Suppressor macrophage treated with lipopolysaccharide for 1 hour (primary cell): ENCODE results near the gene MRPS25.
A peak's percentile ranks its signal among the peaks of the same experiment; 100 is the strongest.

Experiments used
- DNase-seq, 3 donors: peaks; one replicate each; pipeline ENCODE4 v3.0.0-alpha.2; 2020 to 2022

The MRPS25 gene

DNA sequence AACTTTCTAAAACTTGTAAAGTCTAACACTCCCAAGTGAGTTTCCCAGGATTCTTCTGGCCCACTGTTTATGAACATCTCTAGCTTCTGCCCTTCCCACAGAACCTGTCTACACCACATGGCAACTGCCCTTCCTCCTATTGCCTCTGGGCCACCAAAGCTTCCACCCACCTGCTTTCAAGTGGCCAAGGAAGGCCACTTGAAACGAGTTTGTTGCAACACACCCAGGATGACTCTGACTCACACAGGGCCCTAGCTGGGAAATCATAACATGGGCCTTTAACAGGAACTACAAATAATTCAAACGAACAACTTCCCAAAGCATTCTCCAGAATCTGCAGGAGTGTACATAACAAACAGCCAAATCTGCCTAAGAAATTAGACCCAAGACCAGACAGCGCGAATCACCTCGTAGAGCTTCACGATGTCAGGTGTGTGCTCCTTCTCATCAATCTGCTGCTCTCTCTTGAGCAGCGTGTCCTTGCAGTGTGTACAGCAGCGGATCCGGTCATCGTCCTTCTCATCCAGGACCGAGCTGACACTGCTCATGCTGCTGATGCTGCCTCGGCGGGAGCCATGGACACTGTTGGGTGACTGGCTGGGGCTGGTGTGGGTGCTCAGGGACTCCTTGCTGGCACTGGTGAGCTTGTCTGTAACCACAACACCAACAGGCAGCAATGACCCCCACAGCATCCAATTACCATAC is 17.0 kb upstream of the MRPS25 start:
- DNase-seq = peak; percentile 88 to 92 (median 90)

DNA sequence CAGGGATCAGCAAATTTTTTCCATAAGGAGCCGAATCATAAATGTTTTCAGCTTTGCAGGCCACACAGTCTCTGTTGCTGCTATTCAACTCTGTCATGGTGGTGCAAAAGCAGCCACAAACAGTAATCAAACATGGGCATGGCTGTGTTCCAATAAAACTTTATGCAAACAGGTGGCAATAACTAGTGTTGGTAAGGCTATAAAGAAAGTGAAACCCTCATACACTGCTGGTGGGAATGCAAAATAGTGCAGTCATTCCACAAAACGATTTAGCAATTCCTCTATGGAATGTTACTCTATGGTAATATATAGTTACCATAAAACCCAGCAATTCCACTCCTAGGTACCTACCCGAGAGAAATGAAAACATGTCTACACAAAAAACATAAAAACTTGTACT is 14.0 kb upstream of the MRPS25 start:
- DNase-seq = no peak

DNA sequence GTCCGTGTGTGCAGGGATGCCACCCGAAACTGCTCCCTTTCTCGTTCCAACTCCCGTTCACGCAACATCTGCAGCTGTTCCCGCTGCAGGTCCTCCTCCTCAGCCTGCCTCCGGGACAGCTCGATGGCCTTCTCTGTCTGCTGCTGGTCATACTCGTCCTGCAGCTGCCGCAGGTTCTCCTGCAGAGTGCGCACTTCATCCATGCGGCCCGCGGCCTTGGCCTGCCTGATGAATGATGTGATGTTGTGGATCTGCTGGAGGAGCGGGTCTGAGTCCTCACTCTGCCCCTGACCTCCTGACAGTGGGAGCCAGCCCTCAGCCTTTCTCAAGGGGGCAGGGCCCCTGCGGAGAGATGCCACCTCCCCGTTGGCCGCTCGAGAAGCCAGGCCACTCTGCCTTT is 9.4 kb upstream of the MRPS25 start:
- DNase-seq = no peak

DNA sequence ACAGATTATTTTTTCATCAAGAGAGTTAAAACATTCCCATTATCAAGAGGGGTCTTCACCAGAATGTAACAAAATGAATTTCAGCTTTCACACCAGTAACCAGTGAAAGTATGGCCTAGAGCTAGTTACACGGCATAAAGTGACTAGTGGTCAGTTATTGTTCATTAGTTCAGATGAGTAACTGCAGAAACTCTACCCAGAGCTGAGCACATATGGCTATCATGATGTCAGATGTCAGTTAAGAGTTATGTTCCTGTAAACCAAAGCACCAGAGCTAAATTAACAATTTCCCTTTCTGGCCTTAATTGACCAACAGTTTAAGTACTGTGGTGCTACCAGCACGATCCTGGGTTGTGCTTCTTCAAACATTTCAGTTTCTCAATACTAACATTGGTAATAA is 6.6 kb upstream of the MRPS25 start:
- DNase-seq = no peak

DNA sequence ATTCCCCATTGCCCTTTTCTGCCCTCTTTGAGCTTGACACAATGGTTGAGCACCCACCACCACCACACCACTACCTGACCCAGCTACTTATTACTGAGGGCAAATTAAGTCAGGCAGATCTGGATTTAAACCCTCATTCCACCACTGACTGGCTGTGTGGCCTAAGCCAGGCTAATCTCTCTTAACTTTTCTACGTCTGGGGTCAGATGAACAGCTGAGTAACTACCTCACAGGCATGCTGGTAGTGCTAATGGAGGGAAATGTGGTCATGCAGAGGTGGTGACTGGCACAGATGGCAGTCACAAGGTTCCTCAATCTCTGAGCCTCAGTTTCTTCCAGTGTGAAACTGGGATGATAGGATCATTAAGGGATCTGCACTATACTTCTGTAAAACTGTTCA is 4.3 kb upstream of the MRPS25 start:
- DNase-seq = no peak

DNA sequence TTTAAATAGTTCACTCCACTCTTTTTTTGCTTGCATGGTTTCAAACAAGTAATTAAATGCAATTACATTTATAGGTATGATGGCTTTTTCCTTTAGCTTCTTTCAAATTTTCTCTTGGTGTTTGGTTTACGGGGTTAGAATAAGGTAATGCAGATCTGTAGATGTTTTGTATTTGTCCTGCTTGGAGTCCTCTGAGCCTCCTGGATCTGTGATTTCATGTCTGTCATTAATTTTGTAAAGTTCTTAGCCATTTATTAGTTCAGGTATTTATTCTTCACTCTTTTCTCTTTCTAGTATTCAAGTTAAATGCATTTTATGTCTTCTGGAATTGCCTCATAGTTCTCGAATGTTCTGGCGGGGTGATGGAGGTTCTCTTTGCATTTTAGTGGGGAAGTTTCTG is 1.4 kb upstream of the MRPS25 start:
- no peak for DNase-seq

DNA sequence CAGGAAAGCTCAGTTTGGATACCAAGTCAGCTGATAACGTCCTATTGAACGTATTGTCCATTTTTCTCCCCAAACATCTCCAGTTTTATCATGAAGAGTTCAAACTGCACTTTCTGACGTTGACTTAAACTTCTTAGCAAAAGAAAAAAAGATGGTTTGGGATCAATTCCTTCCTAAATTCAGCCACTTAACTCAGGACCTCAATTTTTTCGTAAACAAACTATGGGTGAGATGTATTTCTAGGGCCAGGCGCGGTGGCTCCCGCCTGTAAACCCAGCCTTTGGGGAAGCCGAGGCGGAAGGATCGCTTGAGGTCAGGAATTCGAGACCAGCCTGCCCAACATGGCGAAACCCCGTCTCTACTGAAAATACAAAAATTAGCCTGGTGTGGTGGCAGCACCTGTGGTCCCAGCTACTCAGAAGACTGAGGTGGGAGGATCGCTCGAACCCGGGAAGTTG is 464 bp upstream of the MRPS25 start:
- no peak for DNase-seq

DNA sequence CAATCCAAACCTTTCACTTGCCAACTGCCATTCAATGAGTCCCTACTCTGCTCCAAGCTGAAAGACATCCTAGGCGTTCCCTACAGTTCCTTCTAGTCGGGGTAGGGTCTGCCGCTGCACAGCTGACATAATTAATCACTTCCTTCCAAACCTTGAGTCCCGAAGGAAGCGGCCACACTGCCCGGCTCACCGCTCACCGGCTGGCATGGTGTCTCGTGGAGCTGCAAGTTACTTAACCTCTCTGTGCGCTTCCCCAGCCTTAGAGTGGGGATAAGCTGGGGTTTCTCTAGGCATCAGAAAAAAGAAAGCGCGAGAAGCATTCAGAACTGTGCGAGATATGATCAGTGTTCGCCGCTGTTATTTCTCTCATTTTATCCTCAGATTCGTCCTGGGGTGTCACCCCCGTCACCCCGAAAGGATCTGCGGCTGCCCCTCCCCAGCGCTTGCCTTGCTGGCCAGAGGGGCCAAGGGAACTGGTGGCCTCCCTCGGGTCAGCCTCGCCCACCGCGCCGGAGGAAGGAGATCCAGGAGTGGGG is 748 bp downstream of the MRPS25 start:
- peak; percentile 43 to 59 (median 55) for DNase-seq

DNA sequence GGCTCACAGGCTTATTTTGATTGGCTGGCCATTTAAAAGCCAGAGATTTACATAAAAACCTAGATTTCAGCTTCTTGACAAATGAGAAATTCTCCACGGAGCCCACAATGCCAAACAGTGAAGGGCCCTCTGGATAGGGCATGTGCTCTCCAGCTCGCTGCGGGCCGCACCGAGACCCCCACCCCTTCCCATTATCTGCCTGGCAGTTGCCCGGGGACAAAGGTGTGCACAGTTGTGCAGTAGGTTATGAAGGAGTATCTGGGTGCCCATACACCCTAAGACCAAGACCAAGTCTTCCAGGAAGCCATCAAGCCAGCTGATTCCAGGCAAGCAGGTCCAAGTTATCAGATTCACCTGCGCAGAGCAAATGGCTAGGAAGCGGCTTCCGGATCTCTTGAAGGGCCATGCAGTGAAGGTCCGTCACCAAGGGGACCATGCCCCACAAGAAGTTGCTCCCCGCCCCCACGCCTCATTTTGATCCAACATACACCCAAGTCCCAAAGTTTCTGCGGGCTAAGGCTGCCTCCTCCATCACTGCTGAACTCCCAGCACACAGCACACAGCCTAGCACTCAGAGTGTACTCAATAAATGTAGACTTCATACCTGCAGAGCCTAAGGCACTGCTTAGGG is 1.3 kb downstream of the MRPS25 start:
- DNase-seq = no peak

DNA sequence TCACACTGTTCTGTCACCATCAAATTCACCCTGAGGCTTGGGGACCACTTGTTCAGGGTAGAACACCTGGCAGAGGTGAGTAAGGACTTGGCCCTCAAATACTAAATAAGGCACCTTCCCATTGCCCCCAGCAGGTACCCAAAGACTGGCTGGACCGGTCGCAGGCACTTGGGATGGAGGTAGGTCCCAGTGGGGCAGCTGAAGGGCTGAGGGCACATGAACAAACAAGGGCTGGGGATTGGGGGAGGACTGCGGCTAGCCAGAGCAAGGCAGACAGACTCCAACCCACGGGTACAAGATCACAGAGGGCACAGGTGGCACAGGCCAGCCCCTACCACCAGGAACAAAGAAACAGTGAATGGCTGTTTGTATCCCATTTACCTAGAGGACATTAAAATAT is 1.9 kb downstream of the MRPS25 start:
- DNase-seq = no peak

DNA sequence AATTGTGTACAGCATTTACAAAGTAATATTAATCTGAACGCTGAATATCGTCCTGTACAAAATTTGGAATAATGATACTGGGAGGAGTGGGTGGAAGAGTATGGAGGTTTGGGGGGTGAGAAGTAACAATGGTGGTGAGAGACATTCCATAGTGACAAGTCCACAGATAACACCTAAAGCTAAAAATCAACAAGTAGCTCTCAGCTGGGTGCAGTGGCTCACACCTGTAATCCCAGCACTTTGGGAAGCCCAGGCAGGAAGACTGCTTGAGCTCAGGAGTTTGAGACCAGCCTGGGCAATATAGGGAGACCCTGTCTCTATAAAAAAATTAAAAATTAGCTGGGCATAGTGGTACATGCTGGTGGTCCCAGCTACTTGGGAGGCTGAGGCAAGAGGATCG is 5.1 kb downstream of the MRPS25 start:
- DNase-seq = no peak

DNA sequence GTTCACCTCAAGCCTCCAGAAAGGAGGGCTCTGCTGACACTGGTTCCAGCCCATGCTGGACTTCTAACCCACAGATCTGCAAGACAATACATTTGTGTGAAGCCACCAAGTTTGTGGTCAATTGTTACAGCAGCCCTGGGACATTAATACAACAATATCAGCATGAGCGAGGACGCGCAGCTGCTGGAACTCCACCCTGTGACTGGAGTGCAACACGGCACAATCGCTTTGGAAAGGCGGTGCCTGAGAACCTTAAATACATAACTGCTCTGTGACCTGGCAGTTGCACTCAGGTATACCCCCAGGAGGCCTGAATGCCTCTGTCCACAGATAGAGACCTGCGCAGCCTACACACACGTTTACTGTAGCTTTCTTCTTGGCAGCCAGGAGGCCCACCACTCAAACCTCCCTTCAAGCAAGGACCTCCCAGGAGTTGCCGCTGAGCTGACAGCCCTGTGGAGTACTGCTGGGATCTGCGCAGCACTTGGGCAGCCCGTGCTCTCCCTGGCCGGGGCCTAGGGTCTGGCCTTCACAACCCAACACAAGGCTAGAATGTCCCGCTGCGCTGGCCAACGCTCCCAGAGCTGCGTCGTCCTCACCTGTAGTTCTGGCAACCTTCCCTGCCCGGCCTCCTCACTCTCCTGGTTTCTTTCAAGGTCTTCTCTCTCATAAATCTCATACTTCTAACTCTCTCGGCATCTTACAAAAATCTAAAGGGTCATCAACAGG is 8.3 kb downstream of the MRPS25 start:
- no peak for DNase-seq

DNA sequence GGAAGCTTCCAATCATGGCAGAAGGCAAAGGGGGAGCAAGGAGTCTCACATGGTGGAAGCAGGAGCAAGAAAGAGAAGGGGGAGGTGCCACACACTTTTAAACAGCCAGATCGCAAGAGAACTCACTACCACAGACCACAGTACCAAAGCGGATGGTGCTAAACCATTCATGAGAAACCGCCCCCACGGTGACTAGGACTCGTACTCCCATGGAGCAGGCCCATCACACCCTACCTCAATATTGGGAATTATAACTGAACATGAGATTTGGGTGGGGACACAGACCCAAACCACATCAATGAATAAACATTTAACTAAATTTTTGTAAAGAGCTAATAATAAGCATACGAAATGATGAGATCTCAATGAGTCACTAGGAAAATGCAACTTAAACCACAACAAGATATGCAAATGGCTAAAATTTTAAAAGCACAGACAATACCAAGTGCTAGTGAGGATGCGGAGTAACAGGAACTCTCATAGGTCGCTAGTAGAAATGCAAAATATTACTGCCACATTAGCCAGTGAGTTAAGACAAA is 10.0 kb downstream of the MRPS25 start:
- DNase-seq = peak in 1 of 3 donors; percentile 6

DNA sequence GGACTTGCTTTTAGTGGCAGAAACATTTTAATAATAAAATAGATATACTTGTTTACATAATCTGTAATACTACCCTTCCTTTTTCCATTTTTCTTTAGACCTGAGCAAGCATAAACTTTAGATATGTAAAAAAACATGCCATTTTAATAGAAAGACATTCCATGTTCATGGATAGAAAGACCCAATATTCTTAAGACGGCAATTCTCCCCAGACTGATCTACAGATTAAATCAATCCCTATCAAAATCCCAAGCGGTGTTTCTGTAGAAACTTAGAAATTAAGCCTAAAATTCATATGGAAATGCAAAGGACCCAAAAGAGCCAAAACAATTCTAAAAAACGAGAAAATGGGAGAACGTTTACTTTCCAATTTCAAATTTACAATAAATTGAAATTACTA is 11.6 kb downstream of the MRPS25 start:
- DNase-seq = no peak

DNA sequence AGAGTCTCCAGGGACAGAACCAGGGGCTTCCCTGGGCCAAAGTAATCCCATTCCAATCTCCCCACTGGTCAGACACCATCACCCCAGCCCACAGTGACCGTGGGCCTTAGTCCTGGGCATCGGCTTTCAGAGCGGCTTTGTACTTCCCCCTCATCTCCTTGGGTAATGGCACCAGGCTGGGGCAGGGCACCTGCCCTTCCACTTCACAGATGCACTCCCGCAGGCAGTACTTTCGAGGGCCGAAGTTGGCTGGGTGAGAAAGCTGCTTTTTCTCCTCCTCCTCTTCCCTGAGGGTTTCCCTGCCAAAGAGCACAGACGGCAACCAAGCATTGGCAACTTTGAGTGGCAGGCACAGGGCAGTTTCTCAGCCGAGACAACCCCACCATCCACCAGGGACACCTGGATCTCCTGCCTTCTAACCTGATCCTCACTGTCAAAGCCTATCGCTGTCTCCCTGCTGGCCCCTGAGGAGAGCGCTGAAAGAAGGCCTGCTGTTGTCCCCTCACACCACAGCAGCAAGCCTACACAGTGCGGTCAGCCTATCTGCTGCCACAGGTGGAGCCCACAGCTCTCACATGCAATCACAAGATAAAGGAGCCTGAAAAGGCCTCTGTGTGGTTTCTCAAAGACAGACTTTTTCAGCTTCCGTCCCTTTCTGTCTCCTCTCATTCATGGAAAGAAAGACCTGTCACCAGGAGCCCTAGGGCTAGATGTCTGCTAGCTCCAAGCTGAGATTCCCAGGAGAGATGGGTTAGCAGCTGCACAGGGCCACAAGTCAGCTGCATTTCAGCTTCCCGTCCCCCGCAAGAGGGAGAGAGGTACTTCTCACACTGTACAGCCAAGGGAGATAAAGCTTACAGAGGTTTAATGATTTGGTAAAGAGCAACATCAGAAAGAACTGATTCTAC is 12.5 kb downstream of the MRPS25 start:
- DNase-seq = no peak

DNA sequence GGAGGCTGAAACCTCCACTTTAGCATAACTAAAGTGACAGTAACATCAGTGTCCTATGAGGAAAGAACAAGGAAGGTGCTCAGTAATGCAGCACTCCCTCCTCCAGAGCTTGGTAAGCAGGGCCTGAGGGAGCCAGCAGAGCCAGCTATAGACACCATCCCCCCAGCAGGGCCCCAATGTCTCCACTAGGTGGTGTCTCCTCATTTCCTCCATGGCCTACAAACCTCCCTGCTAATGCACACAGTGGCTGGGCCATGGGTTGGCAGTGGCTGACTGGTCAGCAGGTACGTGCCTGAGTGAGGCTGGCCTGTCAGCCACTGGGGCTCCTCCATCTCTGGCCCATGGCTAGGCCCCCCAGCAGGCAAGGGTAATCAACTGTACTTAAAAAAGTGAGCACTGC is 13.6 kb downstream of the MRPS25 start:
- peak; percentile 46 to 68 (median 48) for DNase-seq

DNA sequence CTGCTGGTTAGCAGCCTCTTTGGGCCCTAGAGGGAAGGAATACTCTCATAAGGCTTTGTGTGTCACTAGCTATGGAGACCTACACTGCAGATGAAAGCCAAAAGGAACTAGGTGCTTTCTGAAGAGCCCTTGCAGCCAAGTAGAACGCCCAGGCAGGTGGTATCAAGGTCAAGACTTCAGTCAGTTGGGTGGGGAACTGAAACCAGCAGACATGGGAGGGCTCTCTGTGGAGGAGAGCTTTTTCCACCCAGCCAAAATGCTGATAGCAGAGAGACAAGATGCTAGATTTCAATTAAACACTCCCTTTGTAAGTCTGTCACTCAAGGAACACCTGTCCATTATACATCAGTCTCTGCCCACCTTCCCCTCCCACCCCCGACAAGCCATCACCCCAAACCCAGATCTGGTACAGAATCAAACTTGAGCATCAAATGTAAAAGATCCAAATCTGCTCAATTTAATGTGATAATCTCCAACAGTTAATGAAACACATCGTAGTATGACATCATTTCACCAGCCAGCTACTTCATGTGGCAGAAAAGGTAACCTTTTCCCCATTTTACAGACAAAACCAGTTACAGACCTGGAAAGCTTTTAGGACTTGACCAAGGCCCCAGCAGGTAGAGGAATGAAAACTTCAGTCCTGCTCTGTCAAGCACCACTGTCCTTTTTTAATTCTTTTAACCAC is 14.6 kb downstream of the MRPS25 start:
- no peak for DNase-seq

DNA sequence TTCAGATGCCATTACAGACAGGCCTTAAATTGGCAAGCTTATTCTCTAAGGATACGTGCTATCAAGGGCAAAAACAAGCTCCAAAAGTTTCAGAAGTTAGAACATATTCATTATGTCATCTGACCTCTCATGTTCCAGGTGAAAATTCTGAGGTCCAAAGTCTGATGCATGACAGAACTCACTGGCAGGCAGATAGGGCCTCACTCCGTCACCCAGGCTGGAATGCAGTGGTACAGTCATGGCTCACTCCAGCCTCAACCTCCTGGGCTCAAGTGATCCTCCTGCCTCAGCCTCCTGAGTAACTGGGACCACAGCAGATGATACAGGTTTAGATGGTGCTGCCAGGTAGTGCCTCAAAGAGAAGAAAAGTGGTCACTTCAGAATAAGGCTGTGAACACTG is 15.5 kb downstream of the MRPS25 start:
- no peak for DNase-seq

DNA sequence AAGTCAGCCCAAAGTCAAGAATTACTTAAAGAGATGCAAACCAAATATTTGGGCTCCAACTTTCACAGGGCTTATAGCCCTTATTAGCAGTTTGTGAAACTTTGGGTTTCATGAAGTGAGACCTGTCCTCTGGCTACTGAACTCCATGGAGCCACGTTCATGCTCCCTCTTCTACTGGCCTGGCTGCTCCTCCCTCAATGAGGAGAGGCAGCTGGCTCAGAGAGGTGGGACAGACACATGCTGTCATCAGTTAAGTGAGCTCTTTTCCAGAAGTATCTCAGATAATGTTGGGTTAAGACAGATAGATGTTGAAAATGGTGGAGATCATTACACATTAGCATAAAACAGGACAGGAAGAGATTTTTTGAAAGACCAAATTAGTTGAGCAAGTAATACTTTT is 19.4 kb downstream of the MRPS25 start:
- no peak for DNase-seq

DNA sequence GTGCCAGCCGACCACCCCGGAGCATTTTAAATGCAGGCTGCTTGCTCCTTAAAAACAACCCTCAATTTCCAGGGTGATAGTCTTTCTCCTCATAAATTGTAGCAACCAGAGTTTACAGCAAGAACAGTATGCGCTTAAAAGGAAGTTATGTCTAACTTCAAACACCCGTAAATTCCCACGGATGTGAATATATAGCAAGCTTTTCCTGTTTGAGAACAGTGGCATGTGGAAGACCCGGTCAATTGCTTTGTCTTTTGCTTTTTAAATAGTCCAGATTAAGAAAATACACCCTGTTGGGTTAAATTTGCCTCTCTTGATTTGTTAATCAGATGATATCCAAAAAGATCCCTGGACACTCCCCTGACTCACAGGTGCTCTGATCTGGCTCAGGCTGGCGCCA is 20.8 kb downstream of the MRPS25 start:
- DNase-seq = no peak

DNA sequence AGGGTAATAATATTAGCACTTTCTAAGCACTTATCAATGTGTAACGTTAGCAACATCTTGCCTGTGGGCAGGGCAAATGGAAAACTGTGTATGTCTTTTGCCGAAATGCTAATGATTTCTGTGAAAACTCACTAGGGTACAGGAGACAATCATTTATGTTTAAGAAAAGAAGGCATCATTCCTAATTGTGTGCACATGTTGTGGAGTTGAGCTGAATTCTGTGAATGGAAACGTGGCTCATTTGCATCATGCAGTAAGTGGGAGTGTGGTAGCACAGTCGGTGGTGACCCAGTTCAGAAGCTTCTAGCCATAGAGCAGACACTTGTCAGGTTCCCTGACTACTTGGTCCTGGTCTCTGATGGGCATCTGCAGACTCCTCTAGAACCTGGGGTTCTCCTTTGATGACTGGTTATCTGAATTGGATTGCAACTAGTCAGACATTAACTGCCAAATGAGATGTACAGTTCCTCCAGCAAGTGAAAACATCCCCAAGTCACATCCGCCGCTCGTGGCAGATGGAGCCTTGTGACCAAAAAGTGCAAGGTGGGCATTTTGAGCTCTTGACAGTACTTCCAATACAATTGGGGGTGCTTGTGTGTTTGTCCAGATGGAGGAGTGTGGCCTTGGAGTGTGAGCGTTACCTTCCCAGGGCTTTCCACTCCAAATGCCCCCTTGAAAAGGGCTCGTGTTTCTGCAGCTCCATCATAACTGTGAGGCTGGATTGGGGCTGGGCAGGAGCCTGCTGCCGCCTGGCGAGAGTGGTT is 21.5 kb downstream of the MRPS25 start:
- no peak for DNase-seq
